ENCODE measurements around the gene FBXL14.
"Not testable (repeated sequence)": the region's sequence is repeated elsewhere in the genome, so short reads cannot be mapped to it uniquely, and the experiment has no call there.

The FBXL14 gene

GRCh38 chr12:1560704-1561103, 33.7 kb downstream of the FBXL14 start:
- no peak for TF ChIP-seq CTCF (IDR thresholded peaks at IDR 0.05; ENCODE audit: low read depth, low read length)
- no peak for DNase-seq (ENCODE audit: low read depth in 2 of 2)
- H3K4me3 ChIP-seq (replicated peaks in 1 of 2; ENCODE audit: low read depth in 2 of 2, low read length in 2 of 2), result no peak overlapping the region

GRCh38 chr12:1559676-1560091, 34.7 kb downstream of the FBXL14 start:
- no peak overlapping the region for H3K4me3 ChIP-seq (replicated peaks in 1 of 2; ENCODE audit: low read depth in 2 of 2, low read length in 2 of 2)
- DNase-seq (ENCODE audit: low read depth in 2 of 2), result no peak

GRCh38 chr12:1558108-1558507, 36.3 kb downstream of the FBXL14 start:
- DNase-seq (ENCODE audit: low read depth in 2 of 2), result not testable (repeated sequence)

More at GRCh38 chr12:1559676-1560091, 34.7 kb downstream of the FBXL14 start:
- no peak for TF ChIP-seq CTCF (IDR thresholded peaks at IDR 0.05; ENCODE audit: low read depth, low read length)

GRCh38 chr12:1553987-1554982, 40.1 kb downstream of the FBXL14 start:
- TF ChIP-seq CTCF (IDR thresholded peaks at IDR 0.05; ENCODE audit: low read depth, low read length), result no peak
- no peak for DNase-seq (ENCODE audit: low read depth in 2 of 2)
- H3K4me3 ChIP-seq (replicated peaks in 1 of 2; ENCODE audit: low read depth in 2 of 2, low read length in 2 of 2), result no peak overlapping the region

More at GRCh38 chr12:1558108-1558507, 36.3 kb downstream of the FBXL14 start:
- not testable (repeated sequence) for H3K4me3 ChIP-seq (replicated peaks in 1 of 2; ENCODE audit: low read depth in 2 of 2, low read length in 2 of 2)

- TF ChIP-seq CTCF (IDR thresholded peaks at IDR 0.05; ENCODE audit: low read depth, low read length), result no peak
- no peak overlapping the region for H3K4me3 ChIP-seq (replicated peaks in 1 of 2; ENCODE audit: low read depth in 2 of 2, low read length in 2 of 2)
- DNase-seq (ENCODE audit: low read depth in 2 of 2), result no peak
Measured at GRCh38 chr12:1553536-1553935, 40.8 kb downstream of the FBXL14 start.

- H3K4me3 ChIP-seq (replicated peaks in 1 of 2; ENCODE audit: low read depth in 2 of 2, low read length in 2 of 2), result no peak overlapping the region
- DNase-seq (ENCODE audit: low read depth in 2 of 2), result no peak
- no peak for TF ChIP-seq CTCF (IDR thresholded peaks at IDR 0.05; ENCODE audit: low read depth, low read length)
Measured at GRCh38 chr12:1552911-1553491, 41.4 kb downstream of the FBXL14 start.

- DNase-seq (ENCODE audit: low read depth in 2 of 2), result peak in 1 of 2 donors; percentile 31
- no peak overlapping the region for H3K4me3 ChIP-seq (replicated peaks in 1 of 2; ENCODE audit: low read depth in 2 of 2, low read length in 2 of 2)
- TF ChIP-seq CTCF (IDR thresholded peaks at IDR 0.05; ENCODE audit: low read depth, low read length), result no peak
Measured at GRCh38 chr12:1552171-1552570, 42.2 kb downstream of the FBXL14 start.

Data from cardiac fibroblast (primary cell).